Measurements from ENCODE around the gene SLIT3.

The SLIT3 gene

DNA sequence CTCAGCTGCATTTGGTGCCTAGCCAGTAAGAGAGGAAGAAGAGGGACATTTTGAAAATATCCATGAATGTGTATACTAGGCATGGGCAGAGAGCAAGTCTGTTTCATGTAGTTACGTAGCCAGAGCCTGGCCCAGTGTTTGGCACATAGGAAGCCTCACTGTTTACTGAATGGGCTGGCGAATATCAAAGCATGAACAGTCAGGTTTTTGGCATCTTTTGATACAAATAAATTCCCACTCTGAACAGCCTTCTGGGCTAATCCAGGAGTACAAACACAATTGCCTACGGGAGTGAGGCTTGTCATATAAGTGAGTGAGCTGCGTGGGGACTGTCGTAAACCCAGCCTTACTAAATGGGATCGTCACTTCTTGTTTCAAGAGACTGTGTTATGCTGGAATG, 468.6 kb downstream of the SLIT3 start:
- Histone ChIP-seq H3K9me3 (ENCODE audit: control insufficient read depth, low read length) (no peaks in the 10 kb centered on the region), H3K27ac (ENCODE audit: insufficient read depth, low read length, poor library complexity, severe bottlenecking) (no peak overlapping the region), H3K4me1 (ENCODE audit: control insufficient read depth, insufficient read depth, low read length, poor library complexity, severe bottlenecking) (no peaks in the 10 kb centered on the region), H3K27me3 (replicated peaks; ENCODE audit: control insufficient read depth, insufficient read depth, low read length, poor library complexity, severe bottlenecking) (no peaks in the 10 kb centered on the region), H3K4me3 (ENCODE audit: insufficient read depth, low read depth, low read length, poor library complexity, severe bottlenecking) (no peak overlapping the region), H3K36me3 (ENCODE audit: control insufficient read depth, insufficient read depth, low read length) (no peaks in the 10 kb centered on the region)
- no peak for DNase-seq

DNA sequence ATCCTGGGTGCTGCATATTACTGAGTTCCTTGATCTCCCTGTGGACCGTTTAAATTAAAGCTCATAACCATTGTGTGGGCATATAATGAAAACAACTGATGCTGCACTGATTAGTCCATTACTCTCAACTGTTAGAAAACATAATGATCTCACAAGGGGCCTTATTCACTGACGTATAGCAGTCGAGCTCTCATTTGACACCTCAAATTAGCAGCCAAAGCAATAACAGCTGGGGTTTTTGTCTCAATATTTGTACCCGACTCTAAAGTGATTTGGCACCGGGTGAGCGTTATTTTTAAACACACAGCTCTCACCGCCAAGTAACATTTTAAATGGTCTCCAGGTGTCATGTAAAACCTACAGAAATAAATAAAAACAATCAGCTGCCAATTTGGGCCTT, 469.6 kb downstream of the SLIT3 start:
- H3K9me3 ChIP-seq (ENCODE audit: control insufficient read depth, low read length), result no peaks in the 10 kb centered on the region
- DNase-seq, result no peak
- no peak overlapping the region for H3K4me3 ChIP-seq (ENCODE audit: insufficient read depth, low read depth, low read length, poor library complexity, severe bottlenecking)
- no peaks in the 10 kb centered on the region for H3K4me1 ChIP-seq (ENCODE audit: control insufficient read depth, insufficient read depth, low read length, poor library complexity, severe bottlenecking)
- no peaks in the 10 kb centered on the region for H3K36me3 ChIP-seq (ENCODE audit: control insufficient read depth, insufficient read depth, low read length)
- no peaks in the 10 kb centered on the region for H3K27me3 ChIP-seq (replicated peaks; ENCODE audit: control insufficient read depth, insufficient read depth, low read length, poor library complexity, severe bottlenecking)
- H3K27ac ChIP-seq (ENCODE audit: insufficient read depth, low read length, poor library complexity, severe bottlenecking), result no peak overlapping the region

DNA sequence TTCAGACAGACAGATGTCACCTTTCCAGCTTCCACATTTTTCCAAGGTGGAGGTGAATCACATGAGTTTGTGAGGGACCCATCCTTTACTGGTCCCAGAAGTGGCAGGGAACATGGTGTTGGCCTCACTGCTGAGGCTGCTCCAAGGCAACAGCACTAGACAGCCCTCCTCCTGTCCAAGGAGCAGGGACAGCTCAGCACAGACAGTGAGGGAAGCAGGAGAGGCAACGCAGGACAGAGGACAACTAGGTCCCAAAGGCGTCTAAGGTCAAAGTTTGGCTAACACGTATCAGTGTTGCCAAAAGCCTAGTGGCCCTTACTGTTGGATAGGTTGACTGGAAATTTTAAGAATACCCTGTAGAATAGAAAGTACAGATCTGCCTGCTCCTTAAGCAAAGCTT, 470.1 kb downstream of the SLIT3 start:
- Histone ChIP-seq H3K4me3 (ENCODE audit: insufficient read depth, low read depth, low read length, poor library complexity, severe bottlenecking) (no peak overlapping the region), H3K27me3 (replicated peaks; ENCODE audit: control insufficient read depth, insufficient read depth, low read length, poor library complexity, severe bottlenecking) (no peaks in the 10 kb centered on the region), H3K36me3 (ENCODE audit: control insufficient read depth, insufficient read depth, low read length) (no peaks in the 10 kb centered on the region), H3K27ac (ENCODE audit: insufficient read depth, low read length, poor library complexity, severe bottlenecking) (no peak overlapping the region), H3K4me1 (ENCODE audit: control insufficient read depth, insufficient read depth, low read length, poor library complexity, severe bottlenecking) (no peaks in the 10 kb centered on the region), H3K9me3 (ENCODE audit: control insufficient read depth, low read length) (no peaks in the 10 kb centered on the region)
- no peak for DNase-seq

DNA sequence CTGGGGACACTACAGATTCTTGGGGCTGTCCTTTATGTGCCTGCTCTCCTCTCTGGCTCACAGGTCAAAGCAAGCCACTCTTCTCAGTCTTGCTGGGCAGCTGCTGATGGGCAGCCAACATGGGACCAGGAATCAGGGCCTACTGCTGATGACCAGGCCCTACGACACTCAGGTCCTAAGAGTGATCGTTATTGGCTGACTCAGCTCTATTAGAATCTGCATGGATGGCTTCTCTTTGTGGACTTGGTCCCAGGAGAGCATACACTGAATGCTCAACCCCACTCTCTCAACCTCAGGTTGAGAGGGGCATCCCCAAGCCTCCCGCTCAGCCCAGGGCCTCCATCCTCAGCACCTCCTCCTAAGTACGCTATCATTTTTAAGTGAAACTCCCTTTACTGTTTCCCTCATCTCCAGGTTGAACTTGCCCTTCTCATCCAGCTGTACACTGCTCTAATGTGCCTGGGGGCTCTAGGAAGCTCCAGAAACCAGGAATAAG, 471.0 kb downstream of the SLIT3 start:
- Histone ChIP-seq H3K36me3 (ENCODE audit: control insufficient read depth, insufficient read depth, low read length) (no peaks in the 10 kb centered on the region), H3K27ac (ENCODE audit: insufficient read depth, low read length, poor library complexity, severe bottlenecking) (no peak overlapping the region), H3K27me3 (replicated peaks; ENCODE audit: control insufficient read depth, insufficient read depth, low read length, poor library complexity, severe bottlenecking) (no peaks in the 10 kb centered on the region), H3K9me3 (ENCODE audit: control insufficient read depth, low read length) (no peaks in the 10 kb centered on the region), H3K4me1 (ENCODE audit: control insufficient read depth, insufficient read depth, low read length, poor library complexity, severe bottlenecking) (no peaks in the 10 kb centered on the region), H3K4me3 (ENCODE audit: insufficient read depth, low read depth, low read length, poor library complexity, severe bottlenecking) (no peak overlapping the region)
- no peak for DNase-seq

DNA sequence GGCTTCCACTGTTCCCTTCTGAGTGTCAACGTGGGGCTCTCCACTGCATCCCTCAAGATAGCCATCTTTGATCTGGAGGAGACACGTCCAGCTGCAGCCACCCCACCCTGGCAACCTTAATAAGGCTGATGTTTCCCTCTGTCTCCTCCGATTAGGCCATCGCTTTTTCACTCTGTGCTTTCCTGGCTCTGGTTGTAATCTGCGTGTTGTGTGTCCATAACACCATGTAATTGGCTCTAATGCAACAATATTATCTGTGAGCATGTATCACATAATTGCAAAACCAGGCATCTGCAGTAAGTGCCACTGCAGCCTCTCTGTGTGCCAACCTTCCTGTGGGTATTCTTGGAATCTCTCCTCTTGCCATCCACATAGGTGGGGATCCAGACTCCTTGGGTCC, 471.9 kb downstream of the SLIT3 start:
- no peaks in the 10 kb centered on the region for H3K36me3 ChIP-seq (ENCODE audit: control insufficient read depth, insufficient read depth, low read length)
- no peak overlapping the region for H3K4me3 ChIP-seq (ENCODE audit: insufficient read depth, low read depth, low read length, poor library complexity, severe bottlenecking)
- H3K9me3 ChIP-seq (ENCODE audit: control insufficient read depth, low read length), result no peaks in the 10 kb centered on the region
- no peaks in the 10 kb centered on the region for H3K4me1 ChIP-seq (ENCODE audit: control insufficient read depth, insufficient read depth, low read length, poor library complexity, severe bottlenecking)
- DNase-seq, result no peak
- H3K27ac ChIP-seq (ENCODE audit: insufficient read depth, low read length, poor library complexity, severe bottlenecking), result no peak overlapping the region
- no peaks in the 10 kb centered on the region for H3K27me3 ChIP-seq (replicated peaks; ENCODE audit: control insufficient read depth, insufficient read depth, low read length, poor library complexity, severe bottlenecking)

DNA sequence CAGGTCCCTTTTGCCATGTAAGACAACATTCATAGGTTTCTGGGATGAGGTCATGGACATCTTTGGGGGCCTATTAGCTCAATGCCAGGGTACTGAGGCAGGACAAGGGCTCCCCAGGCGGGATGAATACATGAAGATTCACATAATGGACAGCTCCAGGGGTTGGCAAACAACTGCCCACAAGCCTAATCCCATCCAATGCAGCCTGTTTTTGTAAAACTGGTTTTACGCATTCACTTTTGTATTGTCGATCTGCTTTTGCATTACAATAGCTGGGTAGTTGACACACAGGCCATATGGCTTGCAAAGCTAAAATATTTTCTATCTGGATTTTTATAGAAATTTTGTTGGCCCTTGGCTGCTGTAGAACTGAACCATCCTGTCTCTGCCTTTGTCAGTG, 473.3 kb downstream of the SLIT3 start:
- H3K27me3 ChIP-seq (replicated peaks; ENCODE audit: control insufficient read depth, insufficient read depth, low read length, poor library complexity, severe bottlenecking), result no peaks in the 10 kb centered on the region
- no peaks in the 10 kb centered on the region for H3K9me3 ChIP-seq (ENCODE audit: control insufficient read depth, low read length)
- no peak for DNase-seq
- no peaks in the 10 kb centered on the region for H3K36me3 ChIP-seq (ENCODE audit: control insufficient read depth, insufficient read depth, low read length)
- no peaks in the 10 kb centered on the region for H3K4me1 ChIP-seq (ENCODE audit: control insufficient read depth, insufficient read depth, low read length, poor library complexity, severe bottlenecking)
- H3K4me3 ChIP-seq (ENCODE audit: insufficient read depth, low read depth, low read length, poor library complexity, severe bottlenecking), result no peak overlapping the region
- H3K27ac ChIP-seq (ENCODE audit: insufficient read depth, low read length, poor library complexity, severe bottlenecking), result no peak overlapping the region

DNA sequence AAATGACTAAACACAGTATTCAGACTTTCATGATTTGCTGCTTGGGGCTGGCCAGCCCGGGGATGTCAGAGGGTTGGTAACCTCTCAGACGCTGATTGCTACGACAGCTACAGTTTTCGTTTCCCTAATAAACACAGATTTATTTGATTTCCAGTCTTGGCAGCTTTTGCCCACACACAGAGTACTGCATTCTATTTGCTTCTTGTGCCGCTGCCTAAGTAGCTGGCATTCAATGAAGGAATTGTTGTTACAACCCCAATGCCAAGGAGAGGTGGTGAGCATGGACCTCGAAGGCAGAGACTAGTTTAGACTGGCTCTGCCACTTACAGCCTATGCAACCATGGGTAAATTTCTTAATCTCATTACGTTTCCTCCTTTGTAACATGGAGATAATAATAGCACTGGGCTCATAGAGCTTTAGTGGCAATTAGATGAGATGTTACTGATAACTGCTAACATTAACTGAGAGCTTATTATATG, 474.7 kb downstream of the SLIT3 start:
- no peak overlapping the region for H3K4me3 ChIP-seq (ENCODE audit: insufficient read depth, low read depth, low read length, poor library complexity, severe bottlenecking)
- no peak for DNase-seq
- H3K27me3 ChIP-seq (replicated peaks; ENCODE audit: control insufficient read depth, insufficient read depth, low read length, poor library complexity, severe bottlenecking), result no peaks in the 10 kb centered on the region
- no peaks in the 10 kb centered on the region for H3K9me3 ChIP-seq (ENCODE audit: control insufficient read depth, low read length)
- no peaks in the 10 kb centered on the region for H3K36me3 ChIP-seq (ENCODE audit: control insufficient read depth, insufficient read depth, low read length)
- no peak overlapping the region for H3K27ac ChIP-seq (ENCODE audit: insufficient read depth, low read length, poor library complexity, severe bottlenecking)
- no peaks in the 10 kb centered on the region for H3K4me1 ChIP-seq (ENCODE audit: control insufficient read depth, insufficient read depth, low read length, poor library complexity, severe bottlenecking)

DNA sequence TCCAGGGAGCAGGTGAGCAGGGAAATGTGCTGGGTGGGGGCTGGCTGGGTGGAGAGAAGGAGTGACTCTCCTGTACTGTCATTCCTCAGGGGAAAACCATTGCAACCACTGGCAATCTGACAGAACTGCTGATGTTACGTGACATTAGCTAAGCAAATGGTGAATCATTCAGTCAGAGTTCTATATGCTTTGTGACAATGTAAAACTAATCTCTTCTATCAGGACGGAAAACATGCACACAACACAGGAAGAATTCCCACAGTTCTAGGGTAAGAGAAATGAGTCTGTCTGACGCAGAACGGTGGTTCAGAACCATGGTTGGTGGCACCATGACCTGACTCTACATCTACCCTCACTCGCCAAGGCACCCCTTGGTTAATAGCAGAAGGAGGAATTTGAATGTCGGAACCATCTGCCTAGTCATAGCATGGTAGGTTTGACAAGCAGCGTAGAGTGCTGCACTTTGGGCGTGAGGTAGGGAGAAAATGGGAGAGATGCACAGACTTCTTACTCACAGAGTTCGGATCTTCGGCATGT, 478.1 kb downstream of the SLIT3 start:
- Histone ChIP-seq H3K27me3 (replicated peaks; ENCODE audit: control insufficient read depth, insufficient read depth, low read length, poor library complexity, severe bottlenecking) (no peaks in the 10 kb centered on the region), H3K36me3 (ENCODE audit: control insufficient read depth, insufficient read depth, low read length) (no peaks in the 10 kb centered on the region), H3K9me3 (ENCODE audit: control insufficient read depth, low read length) (no peaks in the 10 kb centered on the region), H3K27ac (ENCODE audit: insufficient read depth, low read length, poor library complexity, severe bottlenecking) (no peak overlapping the region), H3K4me3 (ENCODE audit: insufficient read depth, low read depth, low read length, poor library complexity, severe bottlenecking) (no peak overlapping the region), H3K4me1 (ENCODE audit: control insufficient read depth, insufficient read depth, low read length, poor library complexity, severe bottlenecking) (no peaks in the 10 kb centered on the region)
- DNase-seq, result no peak

DNA sequence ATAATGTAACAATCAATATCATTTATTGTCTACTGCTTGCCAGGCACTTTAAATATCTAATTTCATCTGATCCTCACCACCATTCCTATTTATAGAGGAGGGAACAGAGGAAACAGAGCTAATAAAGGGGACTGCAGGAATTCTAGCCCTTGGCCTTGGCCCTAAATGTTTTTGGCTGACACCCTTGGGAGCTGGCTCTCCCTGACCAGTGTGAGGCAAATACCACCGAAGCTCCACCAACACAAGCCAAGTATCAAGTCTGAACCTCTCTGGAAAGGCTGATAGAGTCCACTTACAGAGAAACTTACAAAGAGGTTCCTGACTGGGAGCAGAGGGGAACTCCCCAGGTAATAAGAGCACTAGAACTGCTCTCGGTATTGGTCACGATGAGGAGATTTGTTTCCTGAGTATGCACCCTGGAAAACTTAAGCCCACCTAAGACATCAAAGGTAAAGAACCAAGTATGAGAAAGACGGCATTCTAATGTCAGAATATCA, 478.6 kb downstream of the SLIT3 start:
- Histone ChIP-seq H3K27me3 (replicated peaks; ENCODE audit: control insufficient read depth, insufficient read depth, low read length, poor library complexity, severe bottlenecking) (no peaks in the 10 kb centered on the region), H3K27ac (ENCODE audit: insufficient read depth, low read length, poor library complexity, severe bottlenecking) (no peak overlapping the region), H3K9me3 (ENCODE audit: control insufficient read depth, low read length) (no peaks in the 10 kb centered on the region), H3K4me1 (ENCODE audit: control insufficient read depth, insufficient read depth, low read length, poor library complexity, severe bottlenecking) (no peaks in the 10 kb centered on the region), H3K36me3 (ENCODE audit: control insufficient read depth, insufficient read depth, low read length) (no peaks in the 10 kb centered on the region), H3K4me3 (ENCODE audit: insufficient read depth, low read depth, low read length, poor library complexity, severe bottlenecking) (no peak overlapping the region)
- DNase-seq, result no peak

DNA sequence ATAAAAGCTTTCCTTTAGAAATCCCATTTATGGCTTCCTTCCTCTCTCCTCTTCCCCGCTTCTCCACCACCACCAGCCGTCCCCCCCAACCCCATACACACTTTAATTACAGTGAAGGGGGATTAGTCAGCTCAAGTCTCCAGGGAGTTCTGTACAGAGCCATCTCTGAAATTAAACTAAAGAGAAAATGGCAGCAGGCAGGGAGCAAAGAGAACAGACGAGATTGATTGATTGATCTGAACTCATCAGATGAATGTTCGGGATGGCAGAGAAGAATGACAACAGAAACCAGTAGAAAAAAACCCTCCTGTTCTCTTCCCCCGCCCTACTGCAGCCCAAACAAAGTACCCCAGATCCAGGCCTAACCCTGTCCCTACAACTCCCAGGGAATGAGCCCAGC, 480.1 kb downstream of the SLIT3 start:
- no peak overlapping the region for H3K27ac ChIP-seq (ENCODE audit: insufficient read depth, low read length, poor library complexity, severe bottlenecking)
- H3K4me1 ChIP-seq (ENCODE audit: control insufficient read depth, insufficient read depth, low read length, poor library complexity, severe bottlenecking), result no peaks in the 10 kb centered on the region
- no peaks in the 10 kb centered on the region for H3K36me3 ChIP-seq (ENCODE audit: control insufficient read depth, insufficient read depth, low read length)
- H3K4me3 ChIP-seq (ENCODE audit: insufficient read depth, low read depth, low read length, poor library complexity, severe bottlenecking), result no peak overlapping the region
- no peaks in the 10 kb centered on the region for H3K27me3 ChIP-seq (replicated peaks; ENCODE audit: control insufficient read depth, insufficient read depth, low read length, poor library complexity, severe bottlenecking)
- no peaks in the 10 kb centered on the region for H3K9me3 ChIP-seq (ENCODE audit: control insufficient read depth, low read length)
- no peak for DNase-seq
